ENCODE data around the gene MN1. TPM values are rescaled to one million over a fixed set of nuclear protein-coding genes. Genes with fewer than 3 reads are reported as not detected.
"Not testable (repeated sequence)": the region's sequence is repeated elsewhere in the genome, so short reads cannot be mapped to it uniquely, and the experiment has no call there.

Gene MN1
- total RNA-seq, 1 donor from 2014 or later = 0.13 TPM

GRCh38 chr22:27745809-27746208 is 55.7 kb downstream of the MN1 start:
- DNase-seq (ENCODE audit: low read depth in 2 of 2) = no peak

- no peak for DNase-seq (ENCODE audit: low read depth in 2 of 2)
Observed at GRCh38 chr22:27745154-27745553, 56.4 kb downstream of the MN1 start.

GRCh38 chr22:27744078-27744477 is 57.5 kb downstream of the MN1 start:
- DNase-seq (ENCODE audit: low read depth in 2 of 2) = not testable (repeated sequence)

- no peak for DNase-seq (ENCODE audit: low read depth in 2 of 2)
Observed at GRCh38 chr22:27740202-27740748, 61.3 kb downstream of the MN1 start.

GRCh38 chr22:27737521-27737920 is 64.0 kb downstream of the MN1 start:
- DNase-seq (ENCODE audit: low read depth in 2 of 2) = no peak

GRCh38 chr22:27734066-27734465 is 67.5 kb downstream of the MN1 start:
- DNase-seq (ENCODE audit: low read depth in 2 of 2) = no peak

- no peak for DNase-seq (ENCODE audit: low read depth in 2 of 2)
Observed at GRCh38 chr22:27732841-27733240, 68.7 kb downstream of the MN1 start.

- DNase-seq (ENCODE audit: low read depth in 2 of 2) = no peak
Observed at GRCh38 chr22:27732391-27732790, 69.2 kb downstream of the MN1 start.

GRCh38 chr22:27731621-27732020 is 69.9 kb downstream of the MN1 start:
- DNase-seq (ENCODE audit: low read depth in 2 of 2) = no peak

GRCh38 chr22:27730641-27731433 is 70.7 kb downstream of the MN1 start:
- DNase-seq (ENCODE audit: low read depth in 2 of 2) = no peak

- DNase-seq (ENCODE audit: low read depth in 2 of 2) = no peak
Observed at GRCh38 chr22:27729246-27729645, 72.3 kb downstream of the MN1 start.

- no peak for DNase-seq (ENCODE audit: low read depth in 2 of 2)
Observed at GRCh38 chr22:27727673-27728451, 73.7 kb downstream of the MN1 start.

GRCh38 chr22:27726686-27727449 is 74.7 kb downstream of the MN1 start:
- DNase-seq (ENCODE audit: low read depth in 2 of 2) = peak; percentile 26 to 86

- DNase-seq (ENCODE audit: low read depth in 2 of 2) = peak in 1 of 2 donors; percentile 62
Observed at GRCh38 chr22:27726331-27726685, 75.2 kb downstream of the MN1 start.

- DNase-seq (ENCODE audit: low read depth in 2 of 2) = no peak
Observed at GRCh38 chr22:27725661-27726060, 75.9 kb downstream of the MN1 start.

GRCh38 chr22:27724709-27725108 is 76.8 kb downstream of the MN1 start:
- no peak for DNase-seq (ENCODE audit: low read depth in 2 of 2)

GRCh38 chr22:27724157-27724556 is 77.4 kb downstream of the MN1 start:
- DNase-seq (ENCODE audit: low read depth in 2 of 2) = no peak

- DNase-seq (ENCODE audit: low read depth in 2 of 2) = no peak
Observed at GRCh38 chr22:27723708-27724107, 77.8 kb downstream of the MN1 start.

- no peak for DNase-seq (ENCODE audit: low read depth in 2 of 2)
Observed at GRCh38 chr22:27723158-27723557, 78.4 kb downstream of the MN1 start.

GRCh38 chr22:27720860-27721259 is 80.7 kb downstream of the MN1 start:
- peak in 1 of 2 donors; percentile 26 for DNase-seq (ENCODE audit: low read depth in 2 of 2)

- no peak for DNase-seq (ENCODE audit: low read depth in 2 of 2)
Observed at GRCh38 chr22:27719535-27720227, 81.9 kb downstream of the MN1 start.

Data from dermis microvascular lymphatic vessel endothelial cell (primary cell).